HEK293 (cell line): ENCODE measurements around the gene SLC8A1.

Source experiments
- FEZF1 ChIP-seq: fragments of 450-650 bp; formaldehyde crosslinking; IDR thresholded peaks from 2 replicates; pipeline ENCODE4 v1.5.1; 2016; ENCODE audit warnings: missing biosample characterization, missing genetic modification characterization
- KLF16 ChIP-seq: fragments of 450-650 bp; formaldehyde crosslinking; IDR thresholded peaks from 2 replicates; pipeline ENCODE4 v1.5.1; 2017; ENCODE audit warnings: missing biosample characterization, missing genetic modification characterization
- ZNF157 ChIP-seq: fragments of 450-650 bp; formaldehyde crosslinking; IDR thresholded peaks from 2 replicates; pipeline ENCODE4 v1.5.1; 2016; ENCODE audit warnings: missing biosample characterization, missing genetic modification characterization
- ZNF274 ChIP-seq, 2 experiments: fragments of 200-500 bp in 1 of 2; fragments of 450-650 bp in 1 of 2; sonication (Bioruptor generic) in 1 of 2; formaldehyde crosslinking in 1 of 2; IDR thresholded peaks; 2 replicates each; pipeline versions ENCODE4 v1.5.1 to v1.6.1; 2014 to 2016; ENCODE audit warnings: borderline replicate concordance in 1 of 2, inconsistent platforms in 1 of 2, low read length in 1 of 2, missing biosample characterization in 1 of 2, missing genetic modification characterization in 1 of 2
- ZNF843 ChIP-seq: fragments of 450-650 bp; formaldehyde crosslinking; IDR thresholded peaks from 2 replicates; pipeline ENCODE4 v1.5.1; 2016; ENCODE audit warnings: missing biosample characterization, missing genetic modification characterization
- TF ChIP-seq, protein P1 (sequence below): fragments of 450-650 bp; formaldehyde crosslinking; IDR thresholded peaks from 2 replicates; pipeline ENCODE4 v1.5.1; 2016; ENCODE audit warnings: missing biosample characterization, missing genetic modification characterization
- TF ChIP-seq, protein P2 (sequence below): fragments of 450-650 bp; formaldehyde crosslinking; IDR thresholded peaks from 2 replicates; pipeline ENCODE4 v1.5.1; 2016; ENCODE audit warnings: missing biosample characterization, missing genetic modification characterization

DNA sequence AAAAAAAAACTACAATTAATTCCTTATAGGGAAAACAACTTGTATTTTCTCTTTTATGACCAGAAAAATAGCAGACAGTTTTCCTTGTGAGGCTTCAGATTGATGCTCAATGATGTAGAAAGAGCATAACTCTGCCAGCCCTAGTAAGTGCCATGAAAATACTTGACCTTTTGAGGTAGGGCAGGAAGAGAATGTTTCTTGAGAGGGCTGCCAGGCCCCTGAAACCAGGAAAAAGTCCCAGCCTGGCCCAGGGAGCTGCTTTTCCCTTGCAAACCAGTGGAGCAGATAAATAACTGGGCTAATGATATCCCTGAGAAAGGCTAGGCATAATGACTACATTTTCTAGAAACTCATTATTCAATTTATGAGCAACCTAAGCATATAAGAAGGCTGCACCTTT lies 126.8 kb downstream of the SLC8A1 start:
- TF ChIP-seq ZNF157 (no peak), KLF16 (tag by site-specific recombination) (no peak), ZNF843 (no peak), ZNF274 (IDR thresholded peaks at IDR 0.05; ENCODE audit: low read length) (no peak), ZNF274 (tag by site-specific recombination; IDR thresholded peaks at IDR 0.05; ENCODE audit: borderline replicate concordance) (no peak), FEZF1 (tag by site-specific recombination) (no peak)
- TF ChIP-seq, protein P1, sequence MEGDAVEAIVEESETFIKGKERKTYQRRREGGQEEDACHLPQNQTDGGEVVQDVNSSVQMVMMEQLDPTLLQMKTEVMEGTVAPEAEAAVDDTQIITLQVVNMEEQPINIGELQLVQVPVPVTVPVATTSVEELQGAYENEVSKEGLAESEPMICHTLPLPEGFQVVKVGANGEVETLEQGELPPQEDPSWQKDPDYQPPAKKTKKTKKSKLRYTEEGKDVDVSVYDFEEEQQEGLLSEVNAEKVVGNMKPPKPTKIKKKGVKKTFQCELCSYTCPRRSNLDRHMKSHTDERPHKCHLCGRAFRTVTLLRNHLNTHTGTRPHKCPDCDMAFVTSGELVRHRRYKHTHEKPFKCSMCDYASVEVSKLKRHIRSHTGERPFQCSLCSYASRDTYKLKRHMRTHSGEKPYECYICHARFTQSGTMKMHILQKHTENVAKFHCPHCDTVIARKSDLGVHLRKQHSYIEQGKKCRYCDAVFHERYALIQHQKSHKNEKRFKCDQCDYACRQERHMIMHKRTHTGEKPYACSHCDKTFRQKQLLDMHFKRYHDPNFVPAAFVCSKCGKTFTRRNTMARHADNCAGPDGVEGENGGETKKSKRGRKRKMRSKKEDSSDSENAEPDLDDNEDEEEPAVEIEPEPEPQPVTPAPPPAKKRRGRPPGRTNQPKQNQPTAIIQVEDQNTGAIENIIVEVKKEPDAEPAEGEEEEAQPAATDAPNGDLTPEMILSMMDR (tag by site-specific recombination) = no peak
- TF ChIP-seq, protein P2, sequence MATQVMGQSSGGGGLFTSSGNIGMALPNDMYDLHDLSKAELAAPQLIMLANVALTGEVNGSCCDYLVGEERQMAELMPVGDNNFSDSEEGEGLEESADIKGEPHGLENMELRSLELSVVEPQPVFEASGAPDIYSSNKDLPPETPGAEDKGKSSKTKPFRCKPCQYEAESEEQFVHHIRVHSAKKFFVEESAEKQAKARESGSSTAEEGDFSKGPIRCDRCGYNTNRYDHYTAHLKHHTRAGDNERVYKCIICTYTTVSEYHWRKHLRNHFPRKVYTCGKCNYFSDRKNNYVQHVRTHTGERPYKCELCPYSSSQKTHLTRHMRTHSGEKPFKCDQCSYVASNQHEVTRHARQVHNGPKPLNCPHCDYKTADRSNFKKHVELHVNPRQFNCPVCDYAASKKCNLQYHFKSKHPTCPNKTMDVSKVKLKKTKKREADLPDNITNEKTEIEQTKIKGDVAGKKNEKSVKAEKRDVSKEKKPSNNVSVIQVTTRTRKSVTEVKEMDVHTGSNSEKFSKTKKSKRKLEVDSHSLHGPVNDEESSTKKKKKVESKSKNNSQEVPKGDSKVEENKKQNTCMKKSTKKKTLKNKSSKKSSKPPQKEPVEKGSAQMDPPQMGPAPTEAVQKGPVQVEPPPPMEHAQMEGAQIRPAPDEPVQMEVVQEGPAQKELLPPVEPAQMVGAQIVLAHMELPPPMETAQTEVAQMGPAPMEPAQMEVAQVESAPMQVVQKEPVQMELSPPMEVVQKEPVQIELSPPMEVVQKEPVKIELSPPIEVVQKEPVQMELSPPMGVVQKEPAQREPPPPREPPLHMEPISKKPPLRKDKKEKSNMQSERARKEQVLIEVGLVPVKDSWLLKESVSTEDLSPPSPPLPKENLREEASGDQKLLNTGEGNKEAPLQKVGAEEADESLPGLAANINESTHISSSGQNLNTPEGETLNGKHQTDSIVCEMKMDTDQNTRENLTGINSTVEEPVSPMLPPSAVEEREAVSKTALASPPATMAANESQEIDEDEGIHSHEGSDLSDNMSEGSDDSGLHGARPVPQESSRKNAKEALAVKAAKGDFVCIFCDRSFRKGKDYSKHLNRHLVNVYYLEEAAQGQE (tag by site-specific recombination) = no peak
